HG03025 (cell line): ENCODE results near the gene DCANP1.

Experiments
- ATAC-seq: cut with Tn5 transposase; IDR thresholded peaks from one replicate; pipeline ENCODE4 v1.9.1; 2021; ENCODE audit warnings: mild to moderate bottlenecking, moderate library complexity; ENCODE audit not compliant: unreplicated experiment, low FRiP score

The DCANP1 gene

DNA sequence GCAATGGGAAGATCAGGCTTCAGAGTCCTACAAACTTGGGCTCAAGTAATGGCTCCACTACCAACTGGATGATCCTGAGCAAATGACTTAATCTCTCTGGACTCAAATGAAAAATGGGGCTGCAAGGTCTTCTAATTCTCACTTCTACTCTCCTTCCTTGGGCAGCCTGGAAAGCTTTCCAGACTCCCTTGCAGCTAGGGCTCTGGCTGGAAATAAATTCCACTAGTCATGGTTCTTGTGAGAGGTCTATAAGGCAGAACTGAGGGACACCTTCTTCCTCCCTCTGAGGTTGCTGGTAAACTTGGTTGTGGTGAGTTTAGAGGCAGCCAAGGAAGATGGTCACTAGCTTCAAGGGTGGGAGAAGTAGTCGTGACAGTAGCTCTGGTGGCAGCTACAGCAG, 18.6 kb downstream of the DCANP1 start:
- no peak for ATAC-seq

DNA sequence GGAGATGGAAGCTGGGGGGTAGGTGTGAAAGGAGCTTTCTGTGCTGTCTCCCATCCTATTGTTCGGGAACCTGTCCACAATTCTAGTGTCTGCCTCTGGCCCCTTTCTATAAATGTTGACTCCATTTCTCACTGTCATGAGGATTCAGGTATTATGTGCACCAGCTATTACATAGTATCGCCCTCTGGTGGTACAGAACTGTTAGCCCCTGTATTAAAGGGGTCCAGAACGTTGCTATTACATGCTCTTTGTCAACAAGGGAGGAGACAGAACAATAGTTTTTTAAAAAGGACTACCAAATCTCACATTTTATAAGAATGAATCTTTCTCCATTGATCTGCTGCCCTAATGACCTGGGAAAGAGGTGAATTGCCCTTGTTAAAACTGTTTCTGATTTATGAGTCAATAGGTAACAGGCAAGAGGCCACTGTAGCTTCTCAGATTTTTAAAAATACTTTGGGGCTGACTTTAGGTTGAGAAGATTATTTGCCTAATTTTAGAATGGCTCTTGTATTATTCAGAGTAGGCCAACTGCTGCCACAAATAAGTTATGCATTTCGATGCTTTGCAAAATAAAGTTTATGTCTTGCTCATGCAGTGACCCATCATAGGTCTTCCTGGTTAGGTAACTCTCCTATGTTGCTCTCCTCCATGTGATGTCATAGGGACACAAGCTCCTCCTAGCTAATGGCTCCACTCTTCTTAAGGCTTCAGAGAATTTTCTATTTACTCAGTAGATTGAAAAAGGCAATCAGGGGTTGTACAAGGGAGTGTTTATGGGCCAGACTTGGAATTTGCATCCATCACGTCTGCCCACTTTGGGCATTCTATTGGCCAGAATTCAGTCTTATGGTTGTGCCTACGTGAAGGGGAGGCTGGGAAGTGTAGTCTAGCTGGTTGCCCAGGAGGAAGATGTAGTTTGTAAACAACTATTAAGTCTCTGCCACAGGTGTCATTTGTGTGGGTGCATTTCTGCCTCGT, 20.8 kb downstream of the DCANP1 start:
- peak; percentile 68 for ATAC-seq

DNA sequence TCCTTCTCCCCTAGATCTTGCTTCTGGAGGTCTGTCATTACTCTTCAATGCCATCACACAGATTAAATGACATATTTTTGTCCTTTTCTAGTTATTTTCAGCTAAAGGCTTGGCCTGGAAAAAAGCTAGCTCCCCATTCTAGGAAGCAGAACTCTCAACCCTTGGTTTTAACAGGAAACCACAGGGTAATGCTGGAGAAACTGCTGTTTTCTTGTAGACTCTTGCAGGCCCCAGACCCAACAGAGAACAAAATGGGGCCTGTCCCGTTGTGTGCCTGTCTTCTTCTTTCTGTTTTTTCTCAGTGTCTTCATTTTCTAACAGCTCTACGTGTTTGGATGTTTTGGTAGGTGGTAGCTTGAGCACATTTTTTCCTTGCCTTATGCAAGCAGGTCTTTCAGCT, 21.5 kb downstream of the DCANP1 start:
- no peak for ATAC-seq

DNA sequence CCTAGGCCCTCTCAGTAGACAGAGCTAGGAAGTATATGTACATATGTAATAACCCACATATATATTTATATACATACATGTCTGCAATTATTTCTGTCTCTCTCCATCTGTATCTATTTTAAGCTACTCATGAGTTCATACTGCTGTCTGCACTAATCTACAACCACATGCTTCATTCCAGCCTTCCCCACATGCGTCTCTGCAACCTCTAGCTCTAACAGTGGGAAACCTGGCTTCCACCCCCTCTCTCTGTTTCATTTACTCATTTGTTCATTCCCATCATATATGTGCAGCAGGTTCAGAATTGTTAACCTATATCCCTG, 23.3 kb downstream of the DCANP1 start:
- ATAC-seq, result no peak

DNA sequence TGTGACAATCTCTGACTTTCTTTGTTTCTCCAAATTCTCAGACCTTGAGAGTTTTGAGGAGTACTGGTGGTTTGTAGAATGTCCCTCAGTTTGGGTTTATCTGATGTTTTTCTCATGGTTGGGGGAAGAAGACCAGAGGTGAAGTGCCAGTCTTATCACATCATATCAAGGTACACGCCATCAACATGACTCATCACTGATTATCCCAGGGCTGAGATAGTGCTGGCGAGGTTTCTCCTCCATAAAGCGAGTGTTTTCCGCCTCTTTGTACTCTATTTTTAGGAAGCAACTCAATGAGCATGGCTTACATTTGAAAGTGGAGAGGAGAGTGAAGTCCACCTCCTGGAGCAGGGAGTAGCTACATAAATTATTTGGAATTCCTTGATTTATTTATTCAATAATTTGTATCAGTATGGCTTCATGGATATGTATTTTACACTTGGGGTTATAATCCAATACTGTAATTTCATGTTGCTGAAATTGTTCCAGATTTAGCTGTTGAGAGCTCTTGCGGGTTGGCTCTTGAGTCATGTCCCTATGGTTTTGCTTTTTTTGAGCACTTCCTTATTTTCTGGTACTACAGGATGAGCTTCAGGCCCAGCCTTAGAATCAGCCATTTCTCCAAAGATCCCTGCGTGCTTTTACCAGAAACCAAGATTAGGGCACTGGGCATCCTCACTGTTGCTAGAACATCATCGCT, 23.9 kb downstream of the DCANP1 start:
- ATAC-seq, result no peak

DNA sequence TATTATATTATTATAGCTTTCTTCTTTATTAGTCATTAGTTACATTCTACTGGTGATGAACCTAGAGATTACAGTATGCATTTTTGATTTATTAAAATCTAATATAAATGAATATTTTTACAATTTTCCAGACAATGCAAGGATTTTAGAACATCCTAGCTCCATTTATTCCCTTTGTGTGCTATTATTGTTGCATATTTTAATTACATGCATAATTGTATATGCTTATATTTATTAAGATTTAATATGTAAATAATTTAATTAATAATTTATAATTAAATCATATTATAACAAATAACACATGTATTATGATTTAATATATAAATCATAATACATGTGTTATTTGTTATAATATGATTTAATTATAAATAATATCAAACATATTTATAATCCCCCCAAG, 24.7 kb downstream of the DCANP1 start:
- ATAC-seq, result no peak

DNA sequence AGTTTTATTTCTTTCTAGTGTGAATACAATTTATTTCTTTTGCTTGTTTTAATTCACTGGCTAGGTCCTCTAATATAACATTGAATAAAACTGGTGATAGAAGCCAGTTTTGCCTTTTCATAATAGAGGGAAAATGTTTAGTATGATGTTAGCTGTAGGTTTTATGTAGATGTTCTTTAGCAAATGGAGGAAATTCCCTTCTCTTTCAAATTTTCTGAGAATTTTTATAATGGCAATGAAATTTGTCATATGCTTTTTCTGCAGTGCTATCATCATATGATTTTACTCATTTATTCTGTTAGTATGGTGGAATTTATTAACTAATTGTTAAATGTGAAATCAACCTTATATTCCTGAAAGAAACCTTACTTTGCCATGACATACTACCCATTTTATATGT, 30.1 kb downstream of the DCANP1 start:
- no peak for ATAC-seq

DNA sequence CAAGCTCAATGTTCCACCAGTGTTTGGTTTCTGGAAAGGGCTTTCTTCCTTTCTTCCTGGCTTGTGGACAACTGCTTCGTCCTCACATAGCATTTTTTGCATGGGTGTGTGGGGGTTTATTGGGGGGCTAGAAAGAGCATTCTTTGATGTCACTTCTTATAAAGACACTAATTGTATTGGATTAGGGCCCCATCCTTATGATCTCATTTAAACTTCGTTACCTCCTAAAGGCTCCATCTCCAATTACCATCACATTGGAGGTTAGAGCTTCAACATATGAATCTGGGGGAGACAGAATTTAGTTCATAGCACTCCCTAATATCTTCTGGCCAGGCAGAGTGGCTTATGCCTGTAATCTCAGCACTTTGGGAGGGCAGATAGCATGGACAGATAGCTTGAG, 42.1 kb downstream of the DCANP1 start:
- ATAC-seq, result no peak

DNA sequence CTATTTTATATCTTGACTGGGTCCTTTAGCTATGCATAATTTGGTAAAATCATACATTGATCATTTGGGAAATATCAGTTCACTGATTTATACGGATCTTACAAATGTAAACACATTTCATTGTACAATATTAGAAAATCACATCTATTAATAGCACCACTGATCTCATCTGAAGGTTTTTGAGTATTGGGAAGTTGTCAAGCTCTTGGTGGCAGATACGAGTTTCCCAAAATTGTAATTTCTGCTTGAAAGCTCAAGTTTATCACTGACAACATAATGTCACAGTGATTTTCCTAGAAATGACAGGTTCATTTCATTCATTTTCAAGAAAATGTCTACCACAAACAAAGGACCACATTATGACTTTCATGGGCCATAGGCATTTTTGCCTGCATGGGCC, 45.1 kb downstream of the DCANP1 start:
- no peak for ATAC-seq

DNA sequence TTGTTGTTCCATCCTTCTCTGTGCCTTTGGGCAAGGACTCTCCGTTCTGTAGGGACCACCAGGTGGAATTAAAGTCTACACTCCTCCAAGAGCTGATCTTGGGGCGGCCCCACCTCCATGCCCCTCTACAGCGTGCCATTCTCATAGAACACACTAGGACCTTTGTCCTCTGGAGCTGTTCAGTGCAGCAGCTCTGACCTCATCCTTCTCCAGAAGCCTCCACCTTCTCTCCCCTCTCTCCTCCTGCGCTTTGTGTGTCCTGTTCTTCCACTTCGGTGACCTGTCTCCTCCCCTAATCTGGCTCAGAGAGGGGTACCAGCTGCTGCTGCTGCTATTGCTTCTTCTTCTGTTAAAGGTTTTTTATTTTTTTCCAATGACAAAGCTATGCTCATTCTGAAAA, 46.3 kb downstream of the DCANP1 start:
- no peak for ATAC-seq

DNA sequence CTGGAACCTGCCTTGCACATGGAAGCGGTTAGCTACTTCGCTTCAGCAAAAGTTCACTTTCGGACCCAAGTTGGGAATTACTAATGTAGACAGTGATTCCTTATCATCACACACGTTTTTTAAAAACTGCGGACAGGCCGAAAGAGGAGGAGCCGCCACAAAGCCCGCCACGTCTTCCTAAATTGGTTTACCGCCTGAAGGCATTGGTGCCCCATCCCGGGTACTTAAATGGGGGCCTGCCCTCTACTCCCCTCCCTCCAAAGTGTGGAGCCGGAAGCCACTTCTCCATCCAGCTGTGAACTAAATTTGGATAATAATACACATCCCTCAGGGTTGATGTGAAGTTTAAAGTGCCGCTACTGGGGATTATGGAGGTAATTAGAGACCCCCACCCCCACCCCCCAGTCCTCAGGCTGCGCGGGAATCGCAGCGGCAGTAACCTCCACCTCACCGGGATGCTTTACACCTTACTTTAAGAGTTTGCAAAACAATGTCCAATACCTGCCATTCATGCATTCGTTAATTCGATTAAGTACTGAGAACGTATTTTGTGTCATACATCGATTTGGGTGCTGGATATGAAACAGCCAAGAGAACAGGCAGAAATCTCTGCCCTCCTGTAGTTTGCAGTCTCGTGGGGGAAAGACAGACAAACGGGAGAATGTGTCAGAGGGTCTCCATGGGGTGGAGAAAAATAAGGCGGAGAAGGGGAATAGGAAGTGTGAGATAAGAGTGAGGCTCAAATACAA, 47.2 kb downstream of the DCANP1 start:
- ATAC-seq, result no peak

DNA sequence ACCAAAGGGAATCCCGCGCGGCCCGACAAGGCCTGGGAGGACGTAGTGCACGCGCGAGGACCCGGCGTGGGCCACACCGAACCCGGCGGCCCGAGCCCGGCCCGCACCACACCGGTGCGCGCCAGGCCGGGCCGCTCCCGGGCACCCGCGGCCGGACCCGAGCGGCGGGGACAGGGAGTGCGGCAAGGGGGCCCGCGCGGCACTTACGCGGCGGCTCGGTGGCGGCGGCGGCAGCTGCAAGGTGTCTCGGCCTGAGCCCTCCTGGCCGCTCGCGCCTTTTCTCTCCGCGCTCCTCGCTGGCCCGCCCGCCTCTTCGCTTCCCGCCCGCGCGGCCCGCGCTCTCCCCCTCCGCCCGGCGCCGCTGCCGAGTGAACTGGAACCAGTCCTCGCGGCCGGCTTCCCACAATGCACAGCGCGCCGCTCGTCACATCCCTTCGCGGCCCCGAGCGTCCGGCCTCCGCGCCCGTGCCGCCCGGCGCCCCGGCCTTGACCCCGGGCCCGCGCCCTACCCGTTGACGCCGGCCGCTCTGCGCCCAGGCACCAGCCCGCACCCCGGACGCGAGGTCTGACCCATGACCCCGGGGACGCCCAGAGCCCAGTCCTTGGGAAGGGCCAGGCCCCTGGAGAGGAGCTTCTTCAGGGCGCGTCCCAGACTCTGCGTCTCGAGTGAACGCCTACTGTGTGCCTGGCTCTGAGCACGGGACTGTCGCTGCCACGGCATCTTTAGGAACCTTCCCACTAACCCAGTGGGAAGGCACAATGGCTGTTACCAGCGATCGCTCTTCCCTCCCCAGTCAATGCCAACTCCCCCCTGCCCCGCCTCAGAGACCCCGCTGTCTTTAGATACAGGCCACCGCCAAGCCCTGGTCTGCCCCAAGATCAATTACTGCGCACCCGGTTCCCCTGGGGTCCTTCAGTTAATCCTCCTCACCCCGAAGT, 48.0 kb downstream of the DCANP1 start, which contains the start of gene MACROH2A1:
MACROH2A1 (minus strand) TSS at position 377 of the 939 bp plus-strand sequence. CDS start 10,138 bp downstream, outside the sequence.
- ATAC-seq, result peak; percentile 77

DNA sequence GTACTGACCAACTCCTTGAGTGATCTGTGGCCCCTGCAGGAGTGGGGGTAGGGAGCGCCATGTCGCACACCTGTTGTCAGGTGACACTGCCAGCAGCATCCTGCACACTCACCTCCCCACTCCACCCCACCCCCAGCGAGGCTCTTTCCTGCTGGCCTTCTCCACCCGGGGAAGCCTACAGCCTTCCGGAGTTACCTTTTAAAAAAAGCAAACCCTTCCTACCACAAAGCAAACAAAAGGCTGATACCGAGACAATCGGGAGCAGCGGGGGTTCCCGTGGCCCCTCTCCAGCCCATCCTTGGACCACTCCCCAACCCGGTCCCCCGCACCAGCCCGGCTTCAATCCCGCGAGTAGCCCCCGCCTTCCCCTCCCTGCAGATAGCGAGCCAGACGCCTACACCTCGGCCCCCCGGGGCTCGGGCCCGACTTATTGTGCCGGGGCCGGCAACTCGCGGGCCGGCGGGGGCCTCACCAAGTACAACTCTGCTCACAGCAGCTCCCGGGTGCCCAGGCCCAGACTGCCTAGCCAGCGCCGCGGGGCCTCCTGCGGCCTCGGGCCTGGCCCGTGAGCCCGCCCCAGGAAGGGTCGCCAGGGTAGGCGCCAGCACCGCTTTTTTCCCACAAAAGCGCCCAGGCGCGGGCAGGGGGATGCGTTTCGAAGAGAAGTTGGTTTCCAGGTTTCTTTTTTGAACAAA, 48.8 kb downstream of the DCANP1 start:
- ATAC-seq, result peak; percentile 35

DNA sequence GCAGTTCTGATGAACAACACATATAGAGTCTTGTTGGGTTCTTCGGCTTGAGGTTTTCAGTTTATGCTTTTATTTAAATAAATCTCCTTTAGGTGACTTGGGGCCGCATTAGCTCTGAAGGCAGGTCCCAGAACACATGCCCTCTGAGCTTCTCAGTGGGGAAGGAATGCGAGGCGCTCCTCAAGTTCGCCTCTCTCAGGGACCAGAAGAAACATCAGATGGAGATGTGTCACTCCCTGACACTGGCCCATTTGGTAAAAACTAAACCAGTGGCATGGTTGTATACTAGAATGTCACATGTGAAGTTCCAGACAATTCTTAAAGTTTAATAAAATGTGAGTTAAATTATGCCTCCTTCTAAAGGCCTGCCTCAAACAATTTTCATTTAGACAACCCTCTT, 50.1 kb downstream of the DCANP1 start:
- ATAC-seq, result no peak

DNA sequence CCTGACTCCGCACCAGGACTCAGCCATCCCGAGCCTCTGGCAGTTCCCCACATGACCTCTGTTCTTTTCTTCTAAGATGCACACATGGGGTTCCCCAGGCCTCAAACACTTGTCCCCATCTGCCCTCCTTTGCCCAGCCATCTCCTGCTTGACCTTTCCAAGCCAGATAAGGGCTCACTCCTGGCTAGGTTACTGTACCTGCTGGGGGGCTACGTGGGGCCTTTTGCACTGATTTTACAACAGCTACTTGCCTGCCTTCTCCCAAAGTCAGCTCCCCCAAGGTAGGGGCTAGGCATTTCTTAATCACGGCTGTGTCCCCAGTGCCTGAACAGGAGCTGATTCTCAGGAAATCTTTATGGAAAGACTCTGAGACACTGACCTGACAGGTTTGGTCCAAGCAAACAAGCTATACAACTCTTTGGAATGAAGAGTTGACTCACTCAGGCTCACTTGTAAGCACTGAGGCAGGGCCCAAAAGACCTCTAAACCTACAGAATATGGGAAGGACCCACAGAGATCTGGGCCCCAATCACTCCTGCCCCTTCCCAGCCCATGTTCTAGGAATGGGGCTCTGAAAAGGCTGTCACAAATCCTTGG, 50.6 kb downstream of the DCANP1 start:
- no peak for ATAC-seq

DNA sequence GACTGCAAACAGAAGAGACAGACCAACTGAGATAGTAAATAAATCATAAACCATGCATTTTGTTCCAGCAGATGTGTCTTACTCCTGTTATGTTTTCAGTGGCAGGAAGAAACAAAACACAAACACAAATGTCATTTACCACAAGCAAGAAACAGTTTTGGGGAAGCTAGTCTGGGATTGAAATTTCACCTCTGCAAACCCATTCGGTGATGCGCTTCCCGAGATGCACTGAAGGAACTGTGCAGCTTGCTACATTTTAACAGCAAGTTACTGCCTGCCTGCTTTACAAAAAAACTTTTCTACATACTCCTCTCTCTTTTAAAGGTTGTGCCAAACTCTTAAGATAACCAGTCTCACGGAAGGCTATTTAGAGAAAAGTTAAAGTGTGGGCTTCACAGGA, 51.3 kb downstream of the DCANP1 start:
- no peak for ATAC-seq

DNA sequence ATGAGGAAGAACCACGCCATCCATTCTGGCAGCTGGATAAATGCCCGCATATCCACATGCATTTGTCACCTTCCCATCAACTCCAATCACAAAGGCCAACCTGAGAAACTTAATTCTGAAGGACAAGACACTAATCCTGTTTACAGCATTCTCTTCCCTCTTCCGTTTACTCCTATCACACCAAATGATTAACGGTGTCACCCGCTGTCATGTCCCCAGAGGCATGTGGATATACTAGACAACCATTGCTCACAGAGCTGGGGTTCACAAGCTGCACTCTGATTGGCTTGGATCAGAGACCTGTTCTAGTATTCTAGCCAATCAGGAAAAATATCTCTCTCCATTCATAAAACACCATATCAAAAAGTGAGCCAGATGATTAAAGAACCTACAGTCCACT, 51.7 kb downstream of the DCANP1 start:
- no peak for ATAC-seq
